Erythroblast (primary cell): ENCODE data around the gene ACTN1.
A peak's percentile ranks its signal among the peaks of the same experiment; 100 is the strongest.

Experiments
- DNase-seq, 2 experiments: peaks; one replicate each; lab custom pipeline; 2025; lab: John Stamatoyannopoulos, UW
- GATA1 ChIP-seq: IDR thresholded peaks from 2 replicates; pipeline ENCODE4 v1.6.1; 2011; ENCODE audit warnings: low read depth, mild to moderate bottlenecking, control low read depth, low read length, moderate library complexity
- POLR2A ChIP-seq: IDR thresholded peaks from 2 replicates; pipeline ENCODE4 v1.6.1; 2011; ENCODE audit warnings: mild to moderate bottlenecking, low read length

The ACTN1 gene

GRCh38 chr14:68921666-68922065, 57.4 kb downstream of the ACTN1 start:
- DNase-seq, result no peak
- TF ChIP-seq GATA1 (no peak), POLR2A (no peak)

- TF ChIP-seq POLR2A, result no peak
- TF ChIP-seq GATA1, result no peak
- no peak for DNase-seq
Observed at GRCh38 chr14:68921049-68921448, 58.1 kb downstream of the ACTN1 start.

- TF ChIP-seq POLR2A (no peak), GATA1 (no peak)
Observed at GRCh38 chr14:68919129-68919927, 59.8 kb downstream of the ACTN1 start.

GRCh38 chr14:68918612-68919011, 60.5 kb downstream of the ACTN1 start:
- DNase-seq, result no peak
- TF ChIP-seq GATA1, result no peak

More at GRCh38 chr14:68919129-68919927, 59.8 kb downstream of the ACTN1 start:
- no peak for DNase-seq

- TF ChIP-seq POLR2A (no peak), GATA1 (no peak)
- no peak for DNase-seq
Observed at GRCh38 chr14:68916358-68916941, 62.7 kb downstream of the ACTN1 start.

- TF ChIP-seq POLR2A (no peak), GATA1 (no peak)
- DNase-seq, result no peak
Observed at GRCh38 chr14:68913516-68913915, 65.6 kb downstream of the ACTN1 start.

- peak; percentile 72 to 83 for DNase-seq
- TF ChIP-seq GATA1 (no peak), POLR2A (no peak)
Observed at GRCh38 chr14:68911594-68912227, 67.4 kb downstream of the ACTN1 start.

GRCh38 chr14:68910540-68910939, 68.6 kb downstream of the ACTN1 start:
- no peak for DNase-seq
- TF ChIP-seq GATA1 (no peak), POLR2A (no peak)

GRCh38 chr14:68908803-68909202, 70.3 kb downstream of the ACTN1 start:
- TF ChIP-seq POLR2A (no peak), GATA1 (no peak)
- DNase-seq, result no peak

GRCh38 chr14:68908201-68908600, 70.9 kb downstream of the ACTN1 start:
- DNase-seq, result no peak
- TF ChIP-seq POLR2A (no peak), GATA1 (no peak)

- TF ChIP-seq GATA1 (no peak), POLR2A (no peak)
Observed at GRCh38 chr14:68906439-68906838, 72.7 kb downstream of the ACTN1 start.

GRCh38 chr14:68905107-68905895, 73.8 kb downstream of the ACTN1 start:
- DNase-seq, result no peak
- TF ChIP-seq GATA1 (no peak), POLR2A (no peak)

More at GRCh38 chr14:68906439-68906838, 72.7 kb downstream of the ACTN1 start:
- DNase-seq, result no peak

- TF ChIP-seq GATA1 (no peak), POLR2A (no peak)
- DNase-seq, result no peak
Observed at GRCh38 chr14:68902357-68902756, 76.7 kb downstream of the ACTN1 start.
